ENCODE results near the gene BSN. TPM values are rescaled to one million over a fixed set of nuclear protein-coding genes. Genes with fewer than 3 reads are reported as not detected.

The BSN gene
- polyA plus RNA-seq, 1 donor (not counting 4 experiments of a cell fraction or from before 2014, with no cell fraction given): under 0.01 TPM

- dilution Hi-C loops (cut with MboI; ENCODE audit: extremely low pct_ligation_motif_present, low sequenced_read_pairs): no loop called here
- peak; percentile 26 for DNase-seq (ENCODE audit: low read depth, low spot score)
- H2AFZ ChIP-seq (ENCODE audit: control insufficient read depth, low read length): peak overlapping the region; percentile 65
- H3K27ac ChIP-seq (ENCODE audit: control insufficient read depth, insufficient read depth, low read length): peak overlapping the region; percentile 61
- no peak overlapping the region for H3K9ac ChIP-seq (ENCODE audit: control insufficient read depth, extremely low read depth, insufficient read depth, low read length)
- no peaks in the 10 kb centered on the region for H3K36me3 ChIP-seq (ENCODE audit: control insufficient read depth in 2 of 2, extremely low read depth in 1 of 2, insufficient read depth in 2 of 2, low read length in 2 of 2)
- H4K20me1 ChIP-seq (ENCODE audit: control insufficient read depth, extremely low read depth, insufficient read depth, low read length): no peaks in the 10 kb centered on the region
- TF ChIP-seq CTCF (optimal IDR thresholded peaks at IDR 0.05 in 1 of 3, IDR thresholded peaks at IDR 0.05 in 1 of 3, conservative IDR thresholded peaks at IDR 0.05 in 1 of 3; ENCODE audit: extremely low read depth in 1 of 3, insufficient read depth in 2 of 3, low read length in 3 of 3): no peak
- no peak for TF ChIP-seq EZH2 (IDR thresholded peaks at IDR 0.05; ENCODE audit: low read length)
- peak overlapping the region; percentile 15 for H3K4me2 ChIP-seq (ENCODE audit: control insufficient read depth, extremely low read depth, insufficient read depth, low read depth, low read length)
- no peaks in the 10 kb centered on the region for H3K79me2 ChIP-seq (ENCODE audit: control insufficient read depth, insufficient read depth, low read length)
- no peaks in the 10 kb centered on the region for H3K9me3 ChIP-seq (ENCODE audit: control insufficient read depth, low read depth, low read length)
- H3K4me1 ChIP-seq (ENCODE audit: control insufficient read depth, extremely low read depth, insufficient read depth, low read length): peaks cover 21% of the 10 kb centered on the region
- H3K9me1 ChIP-seq (ENCODE audit: control insufficient read depth, extremely low read depth, insufficient read depth, low read length): no peaks in the 10 kb centered on the region
- peak; percentile 99 for FAIRE-seq
- H3K4me3 ChIP-seq (ENCODE audit: control insufficient read depth in 2 of 3, extremely low read depth in 1 of 3, insufficient read depth in 2 of 3, low read depth in 1 of 3, low read length in 3 of 3): no peak overlapping the region
- H3K27me3 ChIP-seq (ENCODE audit: control insufficient read depth, extremely low read depth, insufficient read depth, low read length): no peaks in the 10 kb centered on the region
Observed at GRCh38 chr3:49602877-49603411, 48.7 kb downstream of the BSN start.

- Histone ChIP-seq H3K9me3 (ENCODE audit: control insufficient read depth, low read depth, low read length) (no peaks in the 10 kb centered on the region), H3K79me2 (ENCODE audit: control insufficient read depth, insufficient read depth, low read length) (no peaks in the 10 kb centered on the region), H3K4me2 (ENCODE audit: control insufficient read depth, extremely low read depth, insufficient read depth, low read depth, low read length) (no peak overlapping the region), H3K4me1 (ENCODE audit: control insufficient read depth, extremely low read depth, insufficient read depth, low read length) (peaks cover 21% of the 10 kb centered on the region), H3K36me3 (ENCODE audit: control insufficient read depth in 2 of 2, extremely low read depth in 1 of 2, insufficient read depth in 2 of 2, low read length in 2 of 2) (no peaks in the 10 kb centered on the region), H3K27ac (ENCODE audit: control insufficient read depth, insufficient read depth, low read length) (no peak overlapping the region), H3K9ac (ENCODE audit: control insufficient read depth, extremely low read depth, insufficient read depth, low read length) (no peak overlapping the region), H3K9me1 (ENCODE audit: control insufficient read depth, extremely low read depth, insufficient read depth, low read length) (no peaks in the 10 kb centered on the region), H3K27me3 (ENCODE audit: control insufficient read depth, extremely low read depth, insufficient read depth, low read length) (no peaks in the 10 kb centered on the region), H4K20me1 (ENCODE audit: control insufficient read depth, extremely low read depth, insufficient read depth, low read length) (no peaks in the 10 kb centered on the region), H3K4me3 (ENCODE audit: control insufficient read depth in 2 of 3, extremely low read depth in 1 of 3, insufficient read depth in 2 of 3, low read depth in 1 of 3, low read length in 3 of 3) (no peak overlapping the region), H2AFZ (ENCODE audit: control insufficient read depth, low read length) (no peak overlapping the region)
- no peak for DNase-seq (ENCODE audit: low read depth, low spot score)
- TF ChIP-seq EZH2 (IDR thresholded peaks at IDR 0.05; ENCODE audit: low read length) (no peak), CTCF (optimal IDR thresholded peaks at IDR 0.05 in 1 of 3, IDR thresholded peaks at IDR 0.05 in 1 of 3, conservative IDR thresholded peaks at IDR 0.05 in 1 of 3; ENCODE audit: extremely low read depth in 1 of 3, insufficient read depth in 2 of 3, low read length in 3 of 3) (no peak)
- dilution Hi-C loops (cut with MboI; ENCODE audit: extremely low pct_ligation_motif_present, low sequenced_read_pairs): no loop called here
- no peak for FAIRE-seq
Observed at GRCh38 chr3:49606427-49606826, 52.1 kb downstream of the BSN start.
